Measurements from ENCODE around the gene PTGIS. TPM values are rescaled to one million over a fixed set of nuclear protein-coding genes. Genes with fewer than 3 reads are reported as not detected.

PTGIS gene
- total RNA-seq, 1 experiment from 2014 or later, result 20.0 TPM

DNA sequence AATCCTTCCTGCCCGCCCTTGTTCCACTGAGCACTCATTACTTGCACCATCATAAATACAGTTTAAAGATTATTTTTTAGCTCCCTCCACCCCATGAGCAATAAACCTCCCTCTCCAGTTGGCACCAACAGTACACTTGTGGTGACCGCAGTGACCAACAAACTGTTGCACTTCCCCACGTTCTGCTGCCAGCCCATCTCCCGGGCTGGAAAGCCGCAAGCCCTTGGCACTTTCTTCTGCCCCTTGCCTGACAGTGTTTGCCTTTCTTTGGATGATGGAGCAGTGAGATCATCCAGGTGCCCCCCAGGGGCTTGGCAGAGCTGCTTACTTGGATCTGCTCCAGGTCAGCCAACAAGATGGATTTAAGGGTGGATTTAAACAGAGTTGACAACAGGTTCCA, 107.0 kb downstream of the PTGIS start:
- Histone ChIP-seq H2BK5ac (ENCODE audit: insufficient read length, low read length) (no peak overlapping the region), H4K91ac (ENCODE audit: insufficient read length, low read depth, low read length) (no peak overlapping the region), H2AFZ (ENCODE audit: low read length) (no peak overlapping the region), H4K5ac (ENCODE audit: insufficient read length, low read depth, low read length) (no peak overlapping the region), H2BK20ac (ENCODE audit: low read depth, low read length, poor library complexity, severe bottlenecking) (no peak overlapping the region), H2BK15ac (ENCODE audit: low read depth, low read length) (no peak overlapping the region), H3K79me2 (ENCODE audit: insufficient read depth, low read length) (no peaks in the 10 kb centered on the region), H3K4ac (ENCODE audit: low read depth, low read length) (no peak overlapping the region), H3K4me1 (ENCODE audit: insufficient read depth, low read length) (no peaks in the 10 kb centered on the region), H2BK12ac (ENCODE audit: insufficient read length, low read depth, low read length) (no peak overlapping the region), H2AK5ac (ENCODE audit: insufficient read length, low read length) (no peak overlapping the region), H3T11ph (ENCODE audit: low read length) (no peak overlapping the region), H3K4me2 (ENCODE audit: insufficient read depth, insufficient read length, low read length) (no peak overlapping the region), H3K23me2 (ENCODE audit: insufficient read length, low read depth, low read length, poor library complexity, severe bottlenecking) (no peaks in the 10 kb centered on the region), H3K56ac (ENCODE audit: insufficient read length, low read depth, low read length) (no peak overlapping the region), H3K27ac (ENCODE audit: insufficient read length, low read depth, low read length) (no peak overlapping the region), H4K20me1 (ENCODE audit: control insufficient read depth, insufficient read depth, insufficient read length) (no peaks in the 10 kb centered on the region), H3K27me3 (ENCODE audit: insufficient read depth, low read length) (no peaks in the 10 kb centered on the region), H3K18ac (ENCODE audit: insufficient read length, low read depth, low read length) (no peak overlapping the region), H4K8ac (replicated peaks; ENCODE audit: insufficient read length, low read depth, low read length) (no peak overlapping the region), H3K9ac (ENCODE audit: extremely low read depth, insufficient read length, low read length) (no peak overlapping the region), H3K9me3 (ENCODE audit: control insufficient read depth, low read depth, low read length) (no peaks in the 10 kb centered on the region), H3K14ac (ENCODE audit: insufficient read depth, low read length) (no peak overlapping the region), H2BK120ac (ENCODE audit: low read depth, low read length, poor library complexity, severe bottlenecking) (no peak overlapping the region), H3K79me1 (ENCODE audit: insufficient read depth, low read depth, low read length, poor library complexity, severe bottlenecking) (no peaks in the 10 kb centered on the region), H3K23ac (ENCODE audit: insufficient read length, low read depth, low read length) (no peak overlapping the region)
- DNase-seq, result no peak
- Mint-ChIP-seq H3K9me3 (no peaks in the 10 kb centered on the region), H3K4me1 (no peaks in the 10 kb centered on the region), H3K36me3 (ENCODE audit: insufficient read depth in 1 of 3, low read depth in 3 of 3) (no peaks in the 10 kb centered on the region), H3K27me3 (ENCODE audit: low read depth) (peaks cover 2% of the 10 kb centered on the region; the same call in 1 of the 2 replicates), H3K4me3 (no peak overlapping the region), H3K27ac (no peak overlapping the region)
- no CpG with 5 or more reads among the region's 5 CpGs for WGBS (ENCODE audit: extremely low coverage, insufficient read length, low lambda C conversion rate)
- TF ChIP-seq, protein P1, sequence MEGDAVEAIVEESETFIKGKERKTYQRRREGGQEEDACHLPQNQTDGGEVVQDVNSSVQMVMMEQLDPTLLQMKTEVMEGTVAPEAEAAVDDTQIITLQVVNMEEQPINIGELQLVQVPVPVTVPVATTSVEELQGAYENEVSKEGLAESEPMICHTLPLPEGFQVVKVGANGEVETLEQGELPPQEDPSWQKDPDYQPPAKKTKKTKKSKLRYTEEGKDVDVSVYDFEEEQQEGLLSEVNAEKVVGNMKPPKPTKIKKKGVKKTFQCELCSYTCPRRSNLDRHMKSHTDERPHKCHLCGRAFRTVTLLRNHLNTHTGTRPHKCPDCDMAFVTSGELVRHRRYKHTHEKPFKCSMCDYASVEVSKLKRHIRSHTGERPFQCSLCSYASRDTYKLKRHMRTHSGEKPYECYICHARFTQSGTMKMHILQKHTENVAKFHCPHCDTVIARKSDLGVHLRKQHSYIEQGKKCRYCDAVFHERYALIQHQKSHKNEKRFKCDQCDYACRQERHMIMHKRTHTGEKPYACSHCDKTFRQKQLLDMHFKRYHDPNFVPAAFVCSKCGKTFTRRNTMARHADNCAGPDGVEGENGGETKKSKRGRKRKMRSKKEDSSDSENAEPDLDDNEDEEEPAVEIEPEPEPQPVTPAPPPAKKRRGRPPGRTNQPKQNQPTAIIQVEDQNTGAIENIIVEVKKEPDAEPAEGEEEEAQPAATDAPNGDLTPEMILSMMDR (conservative IDR thresholded peaks at IDR 0.05), result no peak

Measured in H9 (cell line).